Activated naive CD4-positive, alpha-beta T cell treated with anti-CD3 and anti-CD28 coated beads, Interleukin-2, amount 50 U/mL, for 16 hours (primary cell): Measurements from ENCODE around the gene METTL13.
"Not testable (repeated sequence)": the region's sequence is repeated elsewhere in the genome, so short reads cannot be mapped to it uniquely, and the experiment has no call there.

Experiments
- DNase-seq: peaks from one replicate; pipeline ENCODE4 v3.0.0-alpha.2; 2020

METTL13 gene

DNA sequence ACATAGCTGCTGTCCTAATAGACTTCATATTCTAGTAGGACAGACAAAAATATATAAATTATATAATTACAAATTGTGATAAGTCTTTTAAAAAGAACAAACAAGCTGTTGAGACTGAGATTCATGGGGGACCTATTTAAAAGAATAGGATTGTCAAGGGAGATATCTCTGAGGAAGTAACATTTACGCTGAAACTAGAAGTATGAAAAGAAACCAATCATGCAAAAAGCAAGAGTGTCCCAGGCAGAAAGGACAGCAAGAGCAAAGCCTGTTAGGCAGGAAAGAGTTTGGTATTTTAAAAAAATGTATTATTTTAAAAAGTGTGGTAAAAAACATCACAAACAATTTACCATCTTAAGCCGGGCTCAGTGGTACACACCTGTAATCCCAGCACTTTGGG, 9.1 kb upstream of the METTL13 start:
- no peak for DNase-seq

DNA sequence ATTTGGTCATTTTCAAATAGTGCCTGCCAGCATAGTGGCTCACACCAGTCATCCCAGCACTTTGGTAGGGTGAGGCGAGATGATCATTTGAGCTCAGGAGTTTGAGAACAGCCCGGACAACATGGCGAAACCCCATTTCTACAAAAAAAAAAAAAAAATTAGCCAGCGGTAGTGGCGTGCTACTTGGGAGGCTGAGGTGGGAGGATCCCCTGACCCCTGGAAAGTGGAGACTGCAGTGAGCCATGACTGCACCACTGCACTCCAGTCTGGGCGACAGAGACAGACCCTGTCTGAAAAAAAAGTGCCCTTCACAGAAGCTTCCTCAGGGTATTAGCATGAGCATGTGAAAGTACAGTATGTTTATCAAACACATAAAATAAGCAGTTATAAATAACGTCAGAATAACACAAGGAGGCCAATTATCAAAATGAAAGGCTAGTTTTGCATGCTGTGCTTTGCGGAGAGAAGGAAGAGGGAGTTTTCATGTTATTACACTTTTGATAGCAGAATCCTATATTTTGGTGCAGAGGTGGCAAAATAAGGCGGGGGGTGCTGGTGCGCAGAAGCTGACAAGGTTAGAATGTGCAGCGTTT, 781 bp upstream of the METTL13 start:
- DNase-seq = no peak

DNA sequence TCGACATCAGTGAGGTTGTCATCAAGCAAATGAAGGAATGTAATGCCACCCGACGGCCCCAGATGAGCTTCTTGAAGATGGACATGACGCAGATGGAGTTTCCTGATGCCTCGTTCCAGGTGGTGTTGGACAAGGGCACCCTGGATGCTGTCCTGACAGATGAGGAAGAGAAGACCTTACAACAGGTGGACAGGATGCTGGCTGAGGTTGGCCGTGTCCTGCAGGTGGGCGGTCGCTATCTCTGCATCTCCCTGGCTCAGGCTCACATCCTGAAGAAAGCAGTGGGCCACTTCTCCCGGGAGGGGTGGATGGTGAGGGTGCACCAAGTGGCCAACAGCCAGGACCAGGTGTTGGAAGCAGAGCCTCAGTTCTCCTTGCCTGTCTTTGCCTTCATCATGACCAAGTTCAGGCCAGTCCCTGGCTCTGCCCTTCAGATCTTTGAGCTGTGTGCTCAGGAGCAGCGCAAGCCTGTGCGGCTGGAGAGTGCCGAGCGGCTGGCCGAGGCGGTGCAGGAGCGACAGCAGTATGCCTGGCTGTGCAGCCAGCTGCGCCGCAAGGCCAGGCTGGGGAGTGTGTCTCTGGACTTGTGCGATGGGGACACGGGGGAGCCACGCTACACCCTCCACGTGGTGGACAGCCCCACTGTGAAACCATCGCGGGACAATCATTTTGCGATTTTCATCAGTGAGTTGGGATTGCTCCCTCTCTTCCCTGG, 2.5 kb downstream of the METTL13 start:
- DNase-seq = no peak

GRCh38 chr1:171784784-171785183, 3.3 kb downstream of the METTL13 start:
- DNase-seq = no peak

DNA sequence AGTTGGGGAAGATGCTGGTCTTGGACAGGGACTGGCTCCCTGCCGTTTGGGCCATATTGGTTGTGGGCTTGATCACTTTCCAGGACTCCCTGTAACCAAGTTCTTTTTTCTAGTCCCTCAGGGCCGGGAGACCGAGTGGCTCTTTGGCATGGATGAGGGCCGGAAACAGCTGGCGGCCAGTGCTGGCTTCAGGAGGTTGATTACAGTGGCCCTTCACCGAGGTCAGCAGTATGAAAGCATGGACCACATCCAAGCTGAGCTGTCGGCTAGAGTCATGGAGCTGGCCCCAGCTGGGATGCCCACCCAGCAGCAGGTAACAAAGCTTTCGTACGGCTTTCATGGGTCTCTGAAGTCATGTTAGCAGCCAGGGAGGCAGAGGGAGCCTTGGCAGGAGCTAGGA, 4.3 kb downstream of the METTL13 start:
- DNase-seq = no peak

- DNase-seq = no peak
These were observed 5.1 kb downstream of the METTL13 start for GRCh38 chr1:171786534-171786933.

- no peak for DNase-seq
These were observed 6.4 kb downstream of the METTL13 start for GRCh38 chr1:171787686-171788480.

DNA sequence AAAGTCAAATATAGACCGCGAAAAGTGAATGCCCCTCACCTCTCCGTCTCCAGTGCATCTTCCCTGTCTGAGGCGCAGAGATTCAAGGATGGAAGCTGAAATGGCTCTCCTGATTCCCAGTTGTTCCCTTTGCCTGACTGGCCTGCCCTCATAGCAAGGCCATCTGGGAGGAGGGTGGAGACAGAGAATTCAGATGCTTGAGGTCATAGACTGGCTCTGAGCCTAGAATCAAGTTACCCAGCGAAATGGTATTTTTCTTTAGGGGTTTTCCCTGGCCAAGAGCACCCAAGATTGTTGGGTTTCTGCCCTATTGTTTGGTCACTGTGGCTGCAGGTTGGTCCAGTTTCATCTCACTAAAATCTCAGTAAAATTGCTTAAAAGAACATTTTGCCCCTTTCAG, 7.2 kb downstream of the METTL13 start:
- no peak for DNase-seq

DNA sequence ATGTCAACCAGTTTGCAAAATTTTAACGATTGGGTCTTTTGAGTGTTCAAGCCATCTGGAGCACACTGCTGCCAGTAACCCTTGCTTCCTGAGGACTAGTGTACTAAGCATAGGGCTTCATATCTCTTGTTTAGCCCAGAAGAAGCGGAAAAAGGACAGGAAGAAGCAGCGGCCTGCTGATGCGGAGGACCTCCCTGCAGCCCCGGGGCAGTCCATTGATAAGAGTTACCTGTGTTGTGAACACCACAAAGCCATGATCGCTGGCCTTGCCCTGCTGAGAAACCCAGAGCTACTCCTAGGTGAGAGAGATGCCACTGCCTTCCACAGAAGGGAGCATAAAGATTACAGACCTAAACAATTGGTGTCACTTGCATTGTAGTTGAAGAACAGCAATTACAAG, 8.9 kb downstream of the METTL13 start:
- DNase-seq = no peak

DNA sequence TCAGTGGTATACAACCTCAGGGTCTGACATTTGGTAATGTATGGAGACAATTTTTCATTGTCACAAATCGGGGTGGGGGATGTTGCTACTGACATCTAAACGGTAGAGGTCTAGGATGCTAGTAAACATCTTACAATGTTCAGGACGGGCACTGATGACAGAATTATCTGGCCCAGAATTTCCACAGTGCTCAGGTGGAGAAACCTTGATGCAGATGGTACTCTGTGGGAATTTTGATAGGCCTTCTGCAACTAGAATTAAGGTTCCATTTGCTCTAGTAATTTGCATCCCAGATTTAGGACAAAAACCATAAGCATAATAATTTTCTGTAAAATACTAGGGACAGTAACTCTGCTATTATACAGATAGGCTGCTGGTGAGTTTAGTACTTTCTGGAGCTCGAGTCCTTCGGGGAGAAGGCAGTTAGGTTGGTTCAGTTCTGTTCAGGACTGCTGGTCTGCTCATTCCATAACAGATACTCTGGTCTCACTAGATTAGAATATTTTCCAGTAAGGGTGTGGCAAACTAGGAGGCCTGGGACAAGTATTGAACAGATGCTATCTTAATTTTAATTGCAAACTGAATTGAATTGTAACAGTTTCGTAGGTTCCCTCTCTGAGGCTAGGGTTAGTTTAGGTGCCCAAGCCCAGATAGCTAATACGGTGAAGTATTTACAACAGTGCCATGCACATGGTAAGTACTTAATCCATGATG, 11.4 kb downstream of the METTL13 start:
- DNase-seq = no peak

DNA sequence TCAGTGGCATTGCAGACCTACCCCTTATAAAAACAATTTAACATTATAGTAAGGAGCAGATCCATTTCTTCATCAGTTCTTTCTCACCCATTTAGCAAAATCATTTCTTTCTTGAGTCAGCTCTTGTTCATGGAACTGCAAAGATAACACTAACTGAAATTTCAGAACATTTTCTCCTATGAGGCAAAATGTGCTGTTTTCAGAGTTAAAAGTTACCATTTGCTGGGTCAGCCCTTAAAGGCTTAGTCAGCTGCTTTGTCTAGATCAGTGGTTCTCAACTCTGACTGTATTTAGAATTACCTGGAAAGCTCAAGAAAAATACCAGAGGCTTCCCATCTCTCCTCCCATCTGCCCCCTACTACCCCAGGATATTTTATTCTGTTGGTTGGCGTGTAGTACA, 12.2 kb downstream of the METTL13 start:
- no peak for DNase-seq

GRCh38 chr1:171794085-171794484, 12.6 kb downstream of the METTL13 start:
- DNase-seq = peak; percentile 54

DNA sequence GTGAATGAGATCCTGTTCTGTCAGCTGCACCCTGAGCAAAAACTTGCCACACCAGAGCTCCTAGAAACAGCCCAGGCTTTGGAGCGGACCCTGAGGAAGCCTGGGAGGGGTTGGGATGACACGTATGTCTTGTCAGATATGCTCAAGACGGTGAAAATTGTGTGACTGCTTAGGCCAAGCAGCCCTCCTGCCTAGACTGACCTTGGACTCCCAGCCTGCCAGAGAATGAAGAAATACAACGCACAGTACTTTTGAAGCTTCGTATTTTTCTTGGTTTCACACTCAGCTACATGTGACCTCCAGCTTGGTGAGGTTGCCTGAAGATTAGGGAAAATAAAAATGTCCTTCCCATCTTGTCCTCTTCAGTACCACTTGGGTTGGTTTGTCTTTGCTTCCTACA, 15.1 kb downstream of the METTL13 start:
- no peak for DNase-seq

- no peak for DNase-seq
These were observed 16.9 kb downstream of the METTL13 start for GRCh38 chr1:171798311-171798710.

DNA sequence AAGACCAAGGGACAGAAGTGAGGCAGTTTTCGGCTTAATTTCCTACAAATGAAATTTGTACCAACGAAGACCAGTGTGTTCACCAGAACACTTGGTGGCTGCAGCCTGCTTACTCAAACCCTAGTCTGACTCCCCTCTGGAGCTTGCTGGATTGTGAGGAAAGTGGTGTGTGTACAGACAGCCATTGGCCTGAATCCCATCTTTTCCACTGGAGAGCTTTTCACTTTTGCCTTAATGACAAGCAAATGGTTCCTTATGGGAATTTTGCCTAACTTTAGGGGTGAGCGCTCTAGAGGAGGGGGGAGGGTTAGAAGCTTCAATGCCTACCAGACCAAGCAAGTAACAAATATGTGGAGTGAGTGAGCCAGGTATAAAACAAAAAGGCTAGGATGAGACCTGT, 17.3 kb downstream of the METTL13 start:
- DNase-seq = no peak

DNA sequence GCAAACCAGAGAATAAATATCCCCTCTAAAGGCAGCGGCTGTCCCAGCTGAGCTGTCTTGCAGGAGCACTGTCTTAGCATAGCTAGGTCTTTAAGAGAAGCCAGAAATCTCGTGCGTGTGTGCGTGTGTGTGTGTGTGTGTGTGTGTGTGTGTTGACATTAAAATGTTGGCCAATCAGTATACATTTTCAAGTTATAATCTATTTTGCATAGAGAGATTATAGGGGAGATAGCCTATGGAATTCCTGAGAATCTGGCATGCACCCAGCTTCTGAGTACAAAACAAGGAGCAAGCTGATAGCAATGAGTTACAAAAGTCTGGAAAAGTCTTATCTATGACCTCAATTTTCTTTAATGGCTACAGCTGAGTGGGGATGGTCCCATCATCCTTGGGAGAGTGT, 17.7 kb downstream of the METTL13 start:
- no peak for DNase-seq

DNA sequence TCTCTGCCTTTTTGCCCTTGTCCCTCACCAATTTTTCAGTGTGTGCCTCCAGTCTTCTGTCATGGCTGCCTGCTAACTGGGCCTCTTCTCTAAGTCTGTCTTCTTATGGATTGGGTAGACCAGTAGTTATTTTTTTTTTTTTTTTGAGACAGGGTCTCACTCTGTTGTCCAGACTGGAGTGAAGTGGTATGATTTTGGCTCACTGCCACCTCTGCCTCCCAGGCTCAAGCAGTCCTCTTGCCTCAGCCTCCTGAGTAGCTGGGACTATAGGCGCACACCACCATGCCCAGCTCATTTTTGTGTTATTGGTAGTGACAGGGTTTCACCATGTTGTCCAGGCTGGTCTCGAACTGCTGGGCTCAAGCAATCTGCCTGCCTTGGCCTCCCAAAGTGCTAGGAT, 18.2 kb downstream of the METTL13 start:
- not testable (repeated sequence) for DNase-seq

- no peak for DNase-seq
These were observed 18.9 kb downstream of the METTL13 start for GRCh38 chr1:171800342-171800741.

- no peak for DNase-seq
These were observed 19.4 kb downstream of the METTL13 start for GRCh38 chr1:171800851-171801250.

GRCh38 chr1:171801487-171801891, 20.0 kb downstream of the METTL13 start:
- no peak for DNase-seq

DNA sequence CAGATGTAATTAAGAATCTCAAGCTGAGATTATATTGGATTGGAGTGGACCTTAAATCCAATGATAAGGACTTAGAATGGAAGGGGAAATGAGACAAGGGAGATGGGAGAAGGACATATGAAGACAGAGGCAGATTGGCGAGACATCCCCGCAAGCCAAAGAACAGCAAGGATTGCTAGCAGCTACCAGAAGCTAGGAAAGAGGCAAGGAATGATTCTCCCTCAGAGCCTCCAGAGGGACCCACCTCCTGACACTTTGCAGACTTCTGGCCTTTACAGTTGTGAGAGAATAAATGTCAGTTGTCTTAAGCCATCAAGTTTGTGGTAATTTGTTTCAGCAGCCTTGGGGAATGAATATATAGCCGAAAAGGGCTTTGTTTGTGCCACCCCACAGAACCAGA, 20.7 kb downstream of the METTL13 start:
- DNase-seq = no peak

GRCh38 chr1:171803045-171803444, 21.6 kb downstream of the METTL13 start:
- DNase-seq = no peak

- no peak for DNase-seq
These were observed 22.1 kb downstream of the METTL13 start for GRCh38 chr1:171803461-171804022.
